GM12892 (cell line): ENCODE data around the gene MAEL.
A peak's percentile ranks its signal among the peaks of the same experiment; 100 is the strongest.

Experiments used
- DNase-seq: peaks from one replicate; pipeline ENCODE4 v3.0.0; 2011; ENCODE audit not compliant: insufficient read length
- FAIRE-seq: peaks from 2 replicates; lab custom pipeline; 2011; peaks lifted over from hg19 to GRCh38; lab: Jason Lieb, UNC
- POLR2A ChIP-seq: IDR thresholded peaks from 2 replicates; pipeline ENCODE4 v1.6.1; 2011; ENCODE audit warnings: low read depth, low read length, control low read depth
- POLR2AphosphoS5 ChIP-seq: IDR thresholded peaks from 2 replicates; pipeline ENCODE4 v1.6.1; 2011; ENCODE audit warnings: low read depth, low read length, control low read depth
- TAF1 ChIP-seq: IDR thresholded peaks from 2 replicates; pipeline ENCODE4 v1.6.1; 2011; ENCODE audit warnings: low read depth, mild to moderate bottlenecking, control low read depth, low read length, borderline replicate concordance

Gene MAEL

DNA sequence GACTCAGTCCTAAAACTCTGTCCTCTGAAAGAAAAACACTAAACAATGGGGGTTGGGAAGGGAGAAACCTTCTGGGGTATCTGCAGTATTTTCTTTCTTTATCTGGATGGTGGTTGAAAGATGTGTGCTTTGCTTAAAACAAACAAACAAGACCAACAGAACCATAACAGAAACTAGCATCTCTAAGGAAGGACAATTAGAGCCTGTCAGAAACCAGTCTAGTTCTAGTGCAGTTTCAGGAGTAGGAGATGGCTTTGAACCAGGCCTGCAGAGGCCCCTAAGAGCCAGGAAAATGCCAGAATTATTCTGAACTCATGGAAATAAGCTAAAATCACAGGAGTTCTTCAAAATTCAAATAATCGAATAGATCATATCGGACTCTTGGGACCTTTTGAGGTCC lies 32.2 kb upstream of the MAEL start:
- TF ChIP-seq TAF1 (no peak), POLR2AphosphoS5 (no peak), POLR2A (no peak)

DNA sequence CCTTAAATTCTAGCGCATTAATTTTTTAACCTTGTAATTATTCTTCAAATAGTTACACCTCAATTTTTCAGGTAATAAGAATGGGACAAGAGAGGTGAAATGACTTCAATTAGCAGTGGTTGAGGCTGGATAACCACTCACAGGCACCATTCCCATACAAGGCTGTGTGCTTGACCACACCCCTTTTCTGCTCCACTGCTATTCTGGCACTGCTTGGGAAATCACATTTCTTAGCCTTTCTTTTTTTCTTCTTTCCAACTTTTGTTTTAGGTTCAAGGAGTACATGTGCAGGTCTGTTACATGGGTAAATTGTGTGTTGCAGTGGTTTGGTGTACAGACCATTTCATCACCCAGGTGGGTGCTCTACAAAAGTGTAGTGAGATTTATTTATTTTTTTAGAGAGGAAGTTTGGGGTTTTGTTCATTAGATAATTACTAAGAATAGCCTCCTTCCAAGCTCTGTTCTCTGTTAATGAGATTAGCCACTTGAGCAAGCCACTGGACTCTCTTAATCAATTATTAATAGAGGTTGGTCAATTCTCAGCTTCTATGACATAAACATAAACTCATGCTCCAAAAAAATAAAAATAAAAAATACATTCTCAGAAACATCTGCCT lies 28.1 kb upstream of the MAEL start:
- TF ChIP-seq POLR2A (no peak), POLR2AphosphoS5 (no peak), TAF1 (no peak)
- no peak for FAIRE-seq

More for the DNA sequence above, 32.2 kb upstream of the MAEL start:
- no peak for FAIRE-seq
- no peak for DNase-seq

GRCh38 chr1:166969074-166969677 lies 19.9 kb upstream of the MAEL start:
- FAIRE-seq = peak; percentile 77
- TF ChIP-seq POLR2AphosphoS5 (no peak), TAF1 (no peak), POLR2A (no peak)
- DNase-seq = no peak

More for the DNA sequence above, 28.1 kb upstream of the MAEL start:
- no peak for DNase-seq

- no peak for TF ChIP-seq TAF1
- no peak for TF ChIP-seq POLR2A
- TF ChIP-seq POLR2AphosphoS5 = no peak
- DNase-seq (no peak), FAIRE-seq (no peak)
These were observed 17.8 kb upstream of the MAEL start for GRCh38 chr1:166971252-166971651.

- FAIRE-seq (no peak), DNase-seq (no peak)
- TF ChIP-seq POLR2AphosphoS5 = no peak
- no peak for TF ChIP-seq TAF1
- no peak for TF ChIP-seq POLR2A
These were observed 16.9 kb upstream of the MAEL start for GRCh38 chr1:166972193-166972592.

- TF ChIP-seq POLR2AphosphoS5 = no peak
- no peak for TF ChIP-seq TAF1
- no peak for TF ChIP-seq POLR2A
- DNase-seq = no peak
- FAIRE-seq = no peak
These were observed 16.3 kb upstream of the MAEL start for GRCh38 chr1:166972826-166973225.

DNA sequence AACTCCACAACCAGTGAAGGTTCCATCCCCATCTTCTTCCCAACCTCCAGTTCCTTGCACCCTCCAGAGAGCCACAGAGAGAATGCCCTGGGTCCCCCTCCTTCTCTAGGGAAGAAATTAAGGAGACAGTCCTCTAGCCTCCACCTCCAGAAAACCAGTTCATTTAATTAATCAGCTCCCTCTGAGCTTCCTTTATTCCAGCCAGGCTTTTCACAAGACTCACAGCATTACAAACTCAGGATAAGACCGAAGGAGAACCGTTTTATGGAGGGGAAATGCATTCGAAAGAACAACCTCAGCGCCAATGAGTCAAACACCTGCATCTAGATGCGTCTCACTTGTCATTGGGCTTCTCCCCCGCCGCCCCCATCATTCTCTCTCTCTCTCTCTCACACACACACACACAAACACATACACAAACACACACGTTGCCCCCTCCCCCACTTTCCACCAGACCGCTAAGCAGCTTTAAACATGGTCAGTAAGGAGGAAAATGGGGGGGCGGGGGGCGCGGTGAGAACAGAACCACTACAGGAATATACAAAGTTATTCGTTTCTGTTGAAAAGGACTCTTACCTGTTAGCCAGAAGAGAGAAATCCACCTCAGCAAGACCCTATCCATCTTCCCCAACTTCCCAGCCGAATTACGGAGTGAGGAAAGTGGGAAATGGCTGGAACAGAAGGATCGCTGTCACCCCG lies 14.3 kb upstream of the MAEL start:
- DNase-seq (no peak), FAIRE-seq (peak; percentile 21)

DNA sequence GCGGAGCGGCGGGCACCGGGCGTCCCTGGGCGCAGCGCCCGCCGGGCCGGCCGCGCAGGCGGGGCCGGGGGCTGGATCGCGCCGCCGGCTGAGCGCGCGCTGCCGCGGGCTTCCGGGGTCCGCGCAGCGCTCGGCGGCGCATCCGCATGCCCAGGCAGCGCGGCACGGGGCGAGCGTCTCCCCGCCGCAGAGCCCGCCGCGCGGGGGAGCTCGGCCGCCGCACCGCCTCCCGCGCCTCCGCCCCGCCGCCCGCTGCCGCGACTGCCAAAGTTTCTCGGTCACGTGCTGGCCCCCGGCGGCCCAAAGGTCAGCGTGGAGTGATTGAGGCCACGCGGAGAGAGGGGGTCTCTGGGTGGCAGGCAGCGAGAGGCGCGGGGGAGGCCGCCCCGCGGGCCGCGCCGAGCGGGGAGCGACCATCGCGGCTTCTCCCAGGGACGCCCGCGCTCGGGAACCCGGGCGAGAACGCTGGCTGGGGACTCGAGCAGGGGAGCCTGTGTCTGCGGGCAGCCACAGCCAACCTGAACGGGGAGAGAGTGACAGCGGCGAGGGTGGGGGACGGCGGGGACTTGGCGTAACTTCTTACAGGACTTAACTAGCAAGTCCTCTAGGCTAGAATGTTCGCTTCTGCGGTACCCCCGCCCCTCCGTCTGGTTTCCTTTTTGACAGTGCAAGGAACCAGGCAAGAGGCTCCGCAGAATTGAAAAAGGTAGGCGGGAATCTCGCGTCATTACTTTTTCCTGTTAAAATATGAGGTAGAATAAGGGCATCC lies 13.5 kb upstream of the MAEL start, which contains the start of gene ILDR2:
Gene ILDR2, minus strand, starts transcription at position 180 of the 769 bp plus-strand sequence. CDS start 272 bp downstream, outside the sequence.
- DNase-seq = peak; percentile 53
- FAIRE-seq = peak; percentile 82
- no peak for TF ChIP-seq POLR2AphosphoS5
- TF ChIP-seq POLR2A = no peak; the same call in 1 of the 2 replicates
- TF ChIP-seq TAF1 = no peak

More for the DNA sequence above, 14.3 kb upstream of the MAEL start:
- TF ChIP-seq TAF1 (no peak), POLR2AphosphoS5 (no peak), POLR2A (no peak)

DNA sequence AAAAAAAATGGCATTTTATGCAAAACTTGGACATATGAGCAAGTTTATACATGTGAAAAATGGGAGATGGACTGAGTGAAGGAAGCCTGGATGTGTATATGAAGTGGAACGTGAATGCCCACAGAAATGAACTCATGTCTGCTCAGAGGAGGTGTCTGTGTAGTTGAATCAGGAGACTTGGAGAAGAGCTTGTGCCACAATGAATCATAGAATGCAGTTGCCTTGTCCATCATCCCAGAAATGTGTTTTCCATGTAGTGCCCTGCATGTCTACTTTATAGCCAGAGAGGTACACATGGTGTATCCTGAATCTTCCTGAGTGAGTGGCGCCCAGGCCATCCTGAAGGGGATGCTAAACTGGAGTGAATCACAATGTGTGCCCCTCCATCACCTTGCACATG lies 11.1 kb upstream of the MAEL start:
- FAIRE-seq (no peak), DNase-seq (no peak)
- no peak for TF ChIP-seq POLR2AphosphoS5
- no peak for TF ChIP-seq TAF1
- no peak for TF ChIP-seq POLR2A

GRCh38 chr1:166978821-166979220 lies 10.3 kb upstream of the MAEL start:
- FAIRE-seq (peak; percentile 66), DNase-seq (no peak)
- TF ChIP-seq POLR2A = no peak
- no peak for TF ChIP-seq TAF1
- no peak for TF ChIP-seq POLR2AphosphoS5

DNA sequence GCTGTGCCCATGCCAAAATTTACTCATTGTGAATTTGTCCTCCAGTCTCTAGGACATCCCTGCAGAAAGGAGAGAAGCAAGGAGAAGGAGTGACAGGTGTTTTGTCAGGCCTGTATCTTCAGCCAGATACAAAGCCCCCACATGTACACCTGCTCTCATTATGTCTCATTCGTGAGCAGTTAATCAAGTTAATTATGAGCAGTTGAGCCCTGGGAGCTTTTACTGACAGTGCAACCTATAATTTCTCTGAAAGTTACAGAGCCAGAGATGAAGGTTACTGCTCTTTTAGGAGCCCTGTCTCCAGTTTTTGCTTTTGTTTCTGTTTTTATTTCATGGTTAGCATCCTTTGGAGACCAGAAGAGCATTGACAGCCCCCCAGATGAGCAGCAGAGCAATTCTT lies 8.7 kb upstream of the MAEL start:
- DNase-seq = no peak
- FAIRE-seq = no peak
- TF ChIP-seq POLR2AphosphoS5 (no peak), TAF1 (no peak), POLR2A (no peak)
